ENCODE data around the gene TET2. TPM values are rescaled to one million over a fixed set of nuclear protein-coding genes. Genes with fewer than 3 reads are reported as not detected.

TET2 gene
- total RNA-seq, 1 experiment from 2014 or later = 5.4 TPM

- in situ Hi-C loops (cut with HindIII; ENCODE audit: low pct_unique_long_range_greater_than_20kb, low sequenced_read_pairs) = no loop called here
- DNase-seq (ENCODE audit: low read depth, low spot score) = no peak
These were observed 19.4 kb downstream of the TET2 start for GRCh38 chr4:105166066-105166465.

- in situ Hi-C loops (cut with HindIII; ENCODE audit: low pct_unique_long_range_greater_than_20kb, low sequenced_read_pairs) = no loop called here
- no peak for DNase-seq (ENCODE audit: low read depth, low spot score)
These were observed 24.0 kb downstream of the TET2 start for GRCh38 chr4:105170711-105171110.

- DNase-seq (ENCODE audit: low read depth, low spot score) = no peak
- in situ Hi-C loops (cut with HindIII; ENCODE audit: low pct_unique_long_range_greater_than_20kb, low sequenced_read_pairs) = no loop called here
These were observed 25.2 kb downstream of the TET2 start for GRCh38 chr4:105171912-105172311.

GRCh38 chr4:105174098-105174497, 27.4 kb downstream of the TET2 start:
- no peak for DNase-seq (ENCODE audit: low read depth, low spot score)
- in situ Hi-C loops (cut with HindIII; ENCODE audit: low pct_unique_long_range_greater_than_20kb, low sequenced_read_pairs) = no loop called here

- no peak for DNase-seq (ENCODE audit: low read depth, low spot score)
- in situ Hi-C loops (cut with HindIII; ENCODE audit: low pct_unique_long_range_greater_than_20kb, low sequenced_read_pairs) = no loop called here
These were observed 33.1 kb downstream of the TET2 start for GRCh38 chr4:105179539-105180401.

- in situ Hi-C loops (cut with HindIII; ENCODE audit: low pct_unique_long_range_greater_than_20kb, low sequenced_read_pairs) = no loop called here
- peak; percentile 31 for DNase-seq (ENCODE audit: low read depth, low spot score)
These were observed 34.6 kb downstream of the TET2 start for GRCh38 chr4:105181259-105181658.

GRCh38 chr4:105182211-105182610, 35.5 kb downstream of the TET2 start:
- no peak for DNase-seq (ENCODE audit: low read depth, low spot score)
- in situ Hi-C loops (cut with HindIII; ENCODE audit: low pct_unique_long_range_greater_than_20kb, low sequenced_read_pairs) = no loop called here

GRCh38 chr4:105184316-105184980, 37.8 kb downstream of the TET2 start:
- DNase-seq (ENCODE audit: low read depth, low spot score) = no peak
- in situ Hi-C loops (cut with HindIII; ENCODE audit: low pct_unique_long_range_greater_than_20kb, low sequenced_read_pairs) = no loop called here

GRCh38 chr4:105186701-105187161, 40.1 kb downstream of the TET2 start:
- no peak for DNase-seq (ENCODE audit: low read depth, low spot score)
- in situ Hi-C loops (cut with HindIII; ENCODE audit: low pct_unique_long_range_greater_than_20kb, low sequenced_read_pairs) = no loop called here

GRCh38 chr4:105189855-105190650, 43.4 kb downstream of the TET2 start:
- DNase-seq (ENCODE audit: low read depth, low spot score) = no peak
- in situ Hi-C loops (cut with HindIII; ENCODE audit: low pct_unique_long_range_greater_than_20kb, low sequenced_read_pairs) = no loop called here

- no peak for DNase-seq (ENCODE audit: low read depth, low spot score)
- in situ Hi-C loops (cut with HindIII; ENCODE audit: low pct_unique_long_range_greater_than_20kb, low sequenced_read_pairs) = no loop called here
These were observed 45.0 kb downstream of the TET2 start for GRCh38 chr4:105191621-105192210.

- DNase-seq (ENCODE audit: low read depth, low spot score) = no peak
- in situ Hi-C loops (cut with HindIII; ENCODE audit: low pct_unique_long_range_greater_than_20kb, low sequenced_read_pairs) = no loop called here
These were observed 45.8 kb downstream of the TET2 start for GRCh38 chr4:105192474-105192873.

GRCh38 chr4:105192910-105193309, 46.2 kb downstream of the TET2 start:
- DNase-seq (ENCODE audit: low read depth, low spot score) = no peak
- in situ Hi-C loops (cut with HindIII; ENCODE audit: low pct_unique_long_range_greater_than_20kb, low sequenced_read_pairs) = no loop called here

- in situ Hi-C loops (cut with HindIII; ENCODE audit: low pct_unique_long_range_greater_than_20kb, low sequenced_read_pairs) = no loop called here
These were observed 46.9 kb downstream of the TET2 start for GRCh38 chr4:105193536-105193935.

GRCh38 chr4:105194328-105195231, 47.9 kb downstream of the TET2 start:
- in situ Hi-C loops (cut with HindIII; ENCODE audit: low pct_unique_long_range_greater_than_20kb, low sequenced_read_pairs) = no loop called here
- no peak for DNase-seq (ENCODE audit: low read depth, low spot score)

More at GRCh38 chr4:105193536-105193935, 46.9 kb downstream of the TET2 start:
- no peak for DNase-seq (ENCODE audit: low read depth, low spot score)

GRCh38 chr4:105196523-105197145, 50.0 kb downstream of the TET2 start:
- DNase-seq (ENCODE audit: low read depth, low spot score) = peak; percentile 8
- in situ Hi-C loops (cut with HindIII; ENCODE audit: low pct_unique_long_range_greater_than_20kb, low sequenced_read_pairs) = no loop called here
